NCI-H2171 treated with DMSO at 0.1 percent for 48 hours (cell line): ENCODE results near the gene AGPAT3.
"Not testable (repeated sequence)": the region's sequence is repeated elsewhere in the genome, so short reads cannot be mapped to it uniquely, and the experiment has no call there.

Source experiments
- DNase-seq: peaks from one replicate; lab custom pipeline; 2025; lab: John Stamatoyannopoulos, UW

AGPAT3 gene

GRCh38 chr21:43835050-43835449 is 30.0 kb upstream of the AGPAT3 start:
- DNase-seq: no peak

- no peak for DNase-seq
These were observed 29.2 kb upstream of the AGPAT3 start for GRCh38 chr21:43835861-43836260.

GRCh38 chr21:43836616-43837015 is 28.4 kb upstream of the AGPAT3 start:
- no peak for DNase-seq

GRCh38 chr21:43840259-43840658 is 24.8 kb upstream of the AGPAT3 start:
- no peak for DNase-seq

- DNase-seq: no peak
These were observed 22.3 kb upstream of the AGPAT3 start for GRCh38 chr21:43842742-43843141.

- DNase-seq: not testable (repeated sequence)
These were observed 20.1 kb upstream of the AGPAT3 start for GRCh38 chr21:43844906-43845305.

GRCh38 chr21:43845386-43845785 is 19.6 kb upstream of the AGPAT3 start:
- DNase-seq: no peak

GRCh38 chr21:43846430-43846829 is 18.6 kb upstream of the AGPAT3 start:
- DNase-seq: no peak

GRCh38 chr21:43847301-43847700 is 17.7 kb upstream of the AGPAT3 start:
- DNase-seq: no peak

- DNase-seq: no peak
These were observed 16.3 kb upstream of the AGPAT3 start for GRCh38 chr21:43848771-43849170.

GRCh38 chr21:43849532-43850299 is 15.3 kb upstream of the AGPAT3 start:
- no peak for DNase-seq

GRCh38 chr21:43850728-43851295 is 14.2 kb upstream of the AGPAT3 start:
- no peak for DNase-seq

GRCh38 chr21:43851593-43851992 is 13.4 kb upstream of the AGPAT3 start:
- DNase-seq: peak; percentile 87

GRCh38 chr21:43853851-43854772 is 10.9 kb upstream of the AGPAT3 start:
- DNase-seq: peak; percentile 93

GRCh38 chr21:43854773-43855633 is 10.0 kb upstream of the AGPAT3 start:
- peak; percentile 30 for DNase-seq

- DNase-seq: no peak
These were observed 9.1 kb upstream of the AGPAT3 start for GRCh38 chr21:43855955-43856354.

- no peak for DNase-seq
These were observed 6.0 kb upstream of the AGPAT3 start for GRCh38 chr21:43858806-43859648.

GRCh38 chr21:43859747-43860214 is 5.2 kb upstream of the AGPAT3 start:
- DNase-seq: peak; percentile 21

- DNase-seq: peak; percentile 34
These were observed 3.3 kb upstream of the AGPAT3 start for GRCh38 chr21:43861706-43862105.

- peak; percentile 37 for DNase-seq
These were observed 586 bp upstream of the AGPAT3 start for GRCh38 chr21:43864313-43864961.
